Peyer's patch (tissue), 4 donors: ENCODE measurements around the gene ACSM4. TPM values are rescaled to one million over a fixed set of nuclear protein-coding genes. Genes with fewer than 3 reads are reported as not detected.
"Not testable (repeated sequence)": the region's sequence is repeated elsewhere in the genome, so short reads cannot be mapped to it uniquely, and the experiment has no call there.

Experiments
- DNase-seq, 3 donors: peaks; one replicate each; pipeline ENCODE4 v3.0.0-alpha.2; 2017 to 2019
- H3K27ac ChIP-seq, 4 donors: fragments of 200-600 bp; sonication (generic); one replicate each; pipeline ENCODE4 v1.5.1; 2016 to 2019
- H3K27me3 ChIP-seq, 2 donors: fragments of 200-600 bp; sonication (generic); one replicate each; pipeline ENCODE4 v1.5.1; 2019
- H3K36me3 ChIP-seq, 3 donors: fragments of 200-600 bp; sonication (generic); one replicate each; pipeline ENCODE4 v1.5.1; 2016 to 2019
- H3K4me1 ChIP-seq, 4 donors: fragments of 200-600 bp; sonication (generic); one replicate each; pipeline ENCODE4 v1.5.1; 2016 to 2019
- H3K4me3 ChIP-seq, 4 donors: fragments of 200-600 bp; sonication (generic); 1 replicate in 3 of 4; 2 replicates in 1 of 4; pipeline ENCODE4 v1.5.1; 2016 to 2019; ENCODE audit warnings: mild to moderate bottlenecking in 1 of 4
- H3K9me3 ChIP-seq, 4 donors: fragments of 200-600 bp; sonication (generic); one replicate each; pipeline ENCODE4 v1.5.1; 2016 to 2019; ENCODE audit warnings: mild to moderate bottlenecking in 1 of 4
- CTCF ChIP-seq, 6 experiments: fragments of 450-650 bp in 4 of 6; fragments of 200-600 bp in 2 of 6; sonication (generic) in 1 of 6; IDR thresholded peaks; one replicate each; pipeline ENCODE4 v1.5.1; 2017 to 2019; ENCODE audit warnings: antibody characterized with exemption in 6 of 6, mild to moderate bottlenecking in 3 of 6, moderate library complexity in 1 of 6
- POLR2A ChIP-seq, 2 donors: fragments of 450-650 bp; IDR thresholded peaks; one replicate each; pipeline ENCODE4 v1.5.1; 2017; ENCODE audit warnings: antibody characterized with exemption in 2 of 2, mild to moderate bottlenecking in 2 of 2, moderate library complexity in 2 of 2
- total RNA-seq, 4 donors: library from RNA; depleted of rRNA; stranded (reverse); fragments of >200 nt; gene quantifications; one replicate each; pipeline ENCODE4 v1.1.0, GENCODE V29; 2016

ACSM4 gene
- total RNA-seq, 4 donors from 2014 or later = not detected

- no peak for DNase-seq
- no peak overlapping the region for H3K4me3 ChIP-seq
- no peaks in the 10 kb centered on the region for H3K4me1 ChIP-seq
- no peaks in the 10 kb centered on the region for H3K9me3 ChIP-seq
- H3K27ac ChIP-seq = no peak overlapping the region
- H3K27me3 ChIP-seq = no peaks in the 10 kb centered on the region
- no peaks in the 10 kb centered on the region for H3K36me3 ChIP-seq
- TF ChIP-seq CTCF (IDR thresholded peaks at IDR 0.05) = no peak
- no peak for TF ChIP-seq POLR2A (IDR thresholded peaks at IDR 0.05)
Measured at GRCh38 chr12:7321624-7322023, 17.8 kb downstream of the ACSM4 start.

GRCh38 chr12:7322599-7322998 is 18.7 kb downstream of the ACSM4 start:
- H3K27me3 ChIP-seq = no peaks in the 10 kb centered on the region
- TF ChIP-seq POLR2A (IDR thresholded peaks at IDR 0.05) = no peak
- TF ChIP-seq CTCF (IDR thresholded peaks at IDR 0.05) = no peak
- H3K4me3 ChIP-seq = no peak overlapping the region
- H3K9me3 ChIP-seq = no peaks in the 10 kb centered on the region
- H3K4me1 ChIP-seq = no peaks in the 10 kb centered on the region
- no peak overlapping the region for H3K27ac ChIP-seq
- H3K36me3 ChIP-seq = no peaks in the 10 kb centered on the region
- DNase-seq = no peak

GRCh38 chr12:7324176-7324575 is 20.3 kb downstream of the ACSM4 start:
- Histone ChIP-seq H3K4me1 (no peaks in the 10 kb centered on the region), H3K36me3 (no peaks in the 10 kb centered on the region), H3K27me3 (no peaks in the 10 kb centered on the region), H3K9me3 (no peaks in the 10 kb centered on the region), H3K4me3 (no peak overlapping the region), H3K27ac (no peak overlapping the region)
- no peak for TF ChIP-seq POLR2A (IDR thresholded peaks at IDR 0.05)
- TF ChIP-seq CTCF (IDR thresholded peaks at IDR 0.05) = no peak
- no peak for DNase-seq

- TF ChIP-seq CTCF (IDR thresholded peaks at IDR 0.05) = no peak
- TF ChIP-seq POLR2A (IDR thresholded peaks at IDR 0.05) = no peak
- H3K36me3 ChIP-seq = no peaks in the 10 kb centered on the region
- no peaks in the 10 kb centered on the region for H3K9me3 ChIP-seq
- H3K27me3 ChIP-seq = no peaks in the 10 kb centered on the region
- no peaks in the 10 kb centered on the region for H3K4me1 ChIP-seq
- no peak overlapping the region for H3K4me3 ChIP-seq
- DNase-seq = no peak
- no peak overlapping the region for H3K27ac ChIP-seq
Measured at GRCh38 chr12:7327918-7328317, 24.0 kb downstream of the ACSM4 start.

- not testable (repeated sequence) for H3K4me3 ChIP-seq, DNase-seq, H3K9me3 ChIP-seq, H3K27ac ChIP-seq, H3K4me1 ChIP-seq, H3K36me3 ChIP-seq, H3K27me3 ChIP-seq
Measured at GRCh38 chr12:7337790-7338189, 33.9 kb downstream of the ACSM4 start.

GRCh38 chr12:7339675-7340074 is 35.8 kb downstream of the ACSM4 start:
- Histone ChIP-seq H3K36me3 (no peaks in the 10 kb centered on the region), H3K4me1 (no peaks in the 10 kb centered on the region), H3K27ac (no peak overlapping the region), H3K9me3 (no peaks in the 10 kb centered on the region), H3K4me3 (no peak overlapping the region), H3K27me3 (no peaks in the 10 kb centered on the region)
- TF ChIP-seq CTCF (IDR thresholded peaks at IDR 0.05) = no peak
- TF ChIP-seq POLR2A (IDR thresholded peaks at IDR 0.05) = no peak
- no peak for DNase-seq
